Heart left ventricle (tissue), 16 donors: Measurements from ENCODE around the gene SP5. TPM values are rescaled to one million over a fixed set of nuclear protein-coding genes. Genes with fewer than 3 reads are reported as not detected.
A peak's percentile ranks its signal among the peaks of the same experiment; 100 is the strongest.

Source experiments
- ATAC-seq, 4 donors: fragments of 200-7000 bp; cut with Tn5 transposase; one replicate each; pipeline ENCODE4 v1.9.1; 2020 to 2022; ENCODE audit warnings: moderate library complexity in 4 of 4, mild to moderate bottlenecking in 3 of 4, moderate number of reproducible peaks in 1 of 4
- DNase-seq, 5 donors: peaks; one replicate each; pipeline ENCODE4 v3.0.0-alpha.2; 2020
- H3K27ac ChIP-seq, 12 donors: fragments of 200-600 bp; sonication (generic) in 4 of 12; one replicate each; pipeline versions ENCODE4 v1.5.0 to v1.8.0; 2016 to 2022; ENCODE audit warnings: mild to moderate bottlenecking in 2 of 12
- H3K27me3 ChIP-seq, 9 donors: fragments of 200-600 bp; sonication (generic) in 2 of 9; one replicate each; pipeline versions ENCODE4 v1.5.1 to v1.8.0; 2016 to 2022; ENCODE audit warnings: mild to moderate bottlenecking in 3 of 9
- H3K36me3 ChIP-seq, 9 donors: fragments of 200-600 bp; sonication (generic) in 2 of 9; one replicate each; pipeline versions ENCODE4 v1.5.0 to v1.8.0; 2018 to 2022; ENCODE audit warnings: mild to moderate bottlenecking in 2 of 9
- H3K4me1 ChIP-seq, 12 donors: fragments of 200-600 bp; sonication (generic) in 4 of 12; one replicate each; pipeline versions ENCODE4 v1.5.0 to v1.8.0; 2016 to 2022; ENCODE audit warnings: mild to moderate bottlenecking in 3 of 12
- H3K4me3 ChIP-seq, 12 donors: fragments of 200-600 bp; sonication (generic) in 4 of 12; one replicate each; pipeline versions ENCODE4 v1.5.0 to v1.8.0; 2017 to 2022; ENCODE audit warnings: mild to moderate bottlenecking in 9 of 12, moderate library complexity in 4 of 12
- H3K9me3 ChIP-seq, 12 donors: fragments of 200-600 bp; sonication (generic) in 4 of 12; one replicate each; pipeline versions ENCODE4 v1.5.0 to v1.8.0; 2016 to 2022; ENCODE audit warnings: mild to moderate bottlenecking in 1 of 12
- CTCF ChIP-seq, 12 donors: fragments of 200-600 bp; sonication (generic) in 4 of 12; IDR thresholded peaks; one replicate each; pipeline versions ENCODE4 v1.5.0 to v1.8.0; 2018 to 2022; ENCODE audit warnings: antibody characterized with exemption in 12 of 12, mild to moderate bottlenecking in 5 of 12
- POLR2A ChIP-seq, 2 donors: fragments of 450-650 bp; IDR thresholded peaks; one replicate each; pipeline ENCODE4 v1.6.1; 2017; ENCODE audit warnings: antibody characterized with exemption in 2 of 2, mild to moderate bottlenecking in 2 of 2, moderate library complexity in 2 of 2
- WGBS, 4 donors: extraction: QIAGEN DNeasy Blood & Tissue Kit in 2 of 4; methylation state at CpG; one replicate each; pipeline versions ENCODE4 v1.1.5 to v1.1.7; 2013 to 2018; 5-methylcytosine and 5-hydroxymethylcytosine counted together
- intact Hi-C, 10 donors: fragments of 100-400 bp; cut with DNase I; formaldehyde crosslinking; loops; one replicate each; pipeline versions ENCODE4 v1.11.1 to v1.14.2; 2022
- long read RNA-seq, 3 donors: library from polyadenylated mRNA; unstranded; transcript quantifications; one replicate each; pipeline ENCODE4 v2.0.0, GENCODE V29; 2020 to 2021
- polyA plus RNA-seq, 2 donors: library from polyadenylated mRNA; stranded (reverse); fragments of 200-250 nt; gene quantifications; one replicate each; pipeline ENCODE4 v1.2.3, GENCODE V29; 2013
- total RNA-seq, 9 donors: library from RNA; depleted of rRNA in 2 of 9; stranded (reverse); fragments of >200 nt in 2 of 9; fragmentation: NEBNext Ultra II Directional in 3 of 9; extraction: Animal tissue kit (Norgen Biotek cat#: 25700) in 3 of 9; gene quantifications; one replicate each; pipeline versions ENCODE4 v1.1.0 to v1.2.4, GENCODE V29; 2016 to 2023
- donor health status: ischemic (EF 13 %, LVEDD 7.1; RV severe dilation, severe dysfunction).
- donor health status: healthy with polysubstance abuse.
- donor health status: DM: no; HTN: yes; CAD: no.
- donor health status: DM: no; HTN: no; CAD: no.
- donor health status: ischemic (EF 25% LVEDD 6.9; RV normal size, moderate dysfunction).
- donor health status: ischemic (EF 25% LVEDD 5.7; RV mildly dilated, moderate dysfunction).
- donor health status: healthy.
- donor health status: DM: yes; HTN: yes; CAD: no.
- donor health status: ischemic (EF 35%, LVEDD 5.7; RV mildly dilated, moderate dysfunction).
- donor health status: nonischemic (EF 11% LVEDD 7.7; RV severe dilation, severe dysfunction).
- donor health status: DM: yes; HTN: yes; CAD: no.
- donor health status: PGD.
- donor health status: ischemic (EF 29% LVEDD 5.4; RV normal size, mild dysfunction).
- donor health status: nonischemic (EF 23%, LVEDD 6.1; RV moderate dilation, normal function).

Gene SP5
- total RNA-seq, result 1 to 10 TPM in 1 of 9 donors, under 1 TPM in 4, not detected in 4; 0.16 to 1.4 (median 0.28) TPM
- polyA plus RNA-seq, result under 1 TPM; 0.08 to 0.23 TPM
- long read RNA-seq, donor 1, partial matches to known transcripts, result 0 of 1 reads
- long read RNA-seq, donor 1, other reads (novel, unspliced or antisense), result 0 of 1 reads
- long read RNA-seq, donor 2, result 0 reads
- long read RNA-seq, donor 3, result 0 reads

GRCh38 chr2:170715062-170715931 is at the start of gene SP5:
SP5 (plus strand) TSS chr2:170715337; CDS start chr2:170715513, 176 bp downstream.
- TF ChIP-seq CTCF (IDR thresholded peaks at IDR 0.05) (peak in 1 of 12 donors; percentile 9), POLR2A (IDR thresholded peaks at IDR 0.05) (no peak)
- peaks cover 49 to 100% (median 93%) of the 10 kb centered on the region in 9 donors for H3K27me3 ChIP-seq
- peaks cover 0 to 50% (median 26%) of the 10 kb centered on the region in 12 donors for H3K4me1 ChIP-seq
- DNase-seq (peak in 4 of 5 donors; percentile 19 to 71 (median 34)), ATAC-seq (peak in 3 of 4 donors; percentile 46 to 59 (median 47))
- peak within 1 kb of the TSS in 5 of 12 donors; percentile 2 to 40 (median 36) for H3K27ac ChIP-seq
- H3K9me3 ChIP-seq, result no peaks in the 10 kb centered on the region
- WGBS, 4 donors, result 0 to 2% (median 1%) methylated on average over 30 to 62 of the region's 62 CpGs
- peak within 1 kb of the TSS; percentile 42 to 63 (median 54) for H3K4me3 ChIP-seq
- intact Hi-C loops, result loop anchor here in 7 of 10 donors (5.0 to 10.0 kb wide), 4 partner anchors 210 to 230 kb away; no protein-coding TSS in a partner anchor
- no peaks in the 10 kb centered on the region for H3K36me3 ChIP-seq

- Histone ChIP-seq H3K4me1 (no peaks in the 10 kb centered on the region), H3K36me3 (no peaks in the 10 kb centered on the region), H3K9me3 (no peaks in the 10 kb centered on the region), H3K27me3 (peaks cover 0 to 10% (median 0%) of the 10 kb centered on the region in 9 donors), H3K27ac (no peak overlapping the region), H3K4me3 (no peak overlapping the region)
- 70 to 93% (median 76%) methylated on average over 5 of the region's 5 CpGs for WGBS, 4 donors
- intact Hi-C loops, result no loop called here
- no peak for ATAC-seq
- DNase-seq, result no peak
- TF ChIP-seq CTCF (IDR thresholded peaks at IDR 0.05) (no peak), POLR2A (IDR thresholded peaks at IDR 0.05) (no peak)
Observed at GRCh38 chr2:170665743-170666142, 49.4 kb upstream of the SP5 start.

- H3K4me3 ChIP-seq, result no peak overlapping the region
- no peaks in the 10 kb centered on the region for H3K4me1 ChIP-seq
- WGBS, 4 donors, result 87 to 95% (median 88%) methylated on average over 3 of the region's 3 CpGs
- no peak for TF ChIP-seq CTCF (IDR thresholded peaks at IDR 0.05)
- no peak for TF ChIP-seq POLR2A (IDR thresholded peaks at IDR 0.05)
- ATAC-seq (no peak), DNase-seq (no peak)
- H3K27ac ChIP-seq, result no peak overlapping the region
- H3K36me3 ChIP-seq, result no peaks in the 10 kb centered on the region
- H3K27me3 ChIP-seq, result peaks cover 0 to 9% (median 0%) of the 10 kb centered on the region in 9 donors
- intact Hi-C loops, result no loop called here
- H3K9me3 ChIP-seq, result no peaks in the 10 kb centered on the region
Observed at GRCh38 chr2:170669909-170670308, 45.2 kb upstream of the SP5 start.

GRCh38 chr2:170670651-170671050 is 44.5 kb upstream of the SP5 start:
- H3K27ac ChIP-seq, result no peak overlapping the region
- no peaks in the 10 kb centered on the region for H3K9me3 ChIP-seq

More at GRCh38 chr2:170670651-170671050, 44.5 kb upstream of the SP5 start:
- Histone ChIP-seq H3K36me3 (no peaks in the 10 kb centered on the region), H3K4me1 (no peaks in the 10 kb centered on the region), H3K27me3 (peaks cover 0 to 8% (median 0%) of the 10 kb centered on the region in 9 donors), H3K4me3 (no peak overlapping the region)
- TF ChIP-seq CTCF (IDR thresholded peaks at IDR 0.05) (no peak), POLR2A (IDR thresholded peaks at IDR 0.05) (no peak)
- ATAC-seq, result no peak
- intact Hi-C loops, result no loop called here
- 88 to 94% (median 89%) methylated on average over 2 of the region's 2 CpGs for WGBS, 4 donors
- DNase-seq, result no peak
